Stimulated activated CD4-positive, alpha-beta T cell treated with anti-CD3 and anti-CD28 coated beads, Interleukin-1b, Interleukin-23, amount 100 ng/mL, for 24 hours (primary cell): ENCODE results near the gene DGKB.

Source experiments
- DNase-seq, 4 experiments: peaks; one replicate each; pipeline ENCODE4 v3.0.0-alpha.2; 2020; ENCODE audit warnings: low read depth in 4 of 4, low spot score in 1 of 4

The DGKB gene

GRCh38 chr7:14233076-14233867, 669.3 kb downstream of the DGKB start:
- DNase-seq, result no peak

GRCh38 chr7:14229047-14229446, 673.5 kb downstream of the DGKB start:
- no peak for DNase-seq

GRCh38 chr7:14228341-14228740, 674.2 kb downstream of the DGKB start:
- no peak for DNase-seq

DNA sequence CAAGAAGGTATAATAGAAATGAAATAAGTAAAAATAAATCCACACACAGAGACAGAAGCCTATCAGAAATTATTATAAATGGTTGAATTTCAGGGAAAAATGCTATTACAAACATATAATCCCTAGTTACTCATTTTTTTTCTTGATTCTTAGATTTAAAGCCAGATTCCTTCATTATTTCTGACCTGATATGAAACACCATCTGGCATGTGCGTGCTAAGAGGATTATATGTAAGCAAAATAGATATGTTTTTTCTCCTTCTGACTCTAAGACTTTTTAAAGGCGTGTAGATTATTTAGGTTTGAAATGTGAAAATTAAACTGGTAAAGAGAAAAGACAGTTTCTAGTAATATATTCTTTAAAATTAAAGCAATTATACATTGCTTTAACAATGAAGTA, 676.4 kb downstream of the DGKB start:
- DNase-seq, result no peak

DNA sequence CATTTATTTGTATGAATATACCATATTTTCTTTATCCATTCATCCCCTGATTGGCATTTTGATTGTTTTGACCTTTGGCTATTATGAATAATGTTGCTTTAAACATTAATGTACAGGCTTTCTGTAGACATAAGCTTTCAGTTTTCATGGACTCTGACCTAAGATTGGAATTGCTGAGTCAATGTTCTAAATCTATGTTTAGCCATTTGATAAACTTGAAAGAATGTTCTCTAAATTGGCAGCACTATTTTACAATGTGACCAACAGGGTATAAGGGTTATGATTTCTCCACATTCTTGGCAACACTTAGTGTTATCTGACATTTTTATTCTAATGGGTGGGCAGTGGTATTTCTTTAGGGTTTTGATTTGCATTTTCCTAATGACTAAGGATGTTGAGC, 683.4 kb downstream of the DGKB start:
- no peak for DNase-seq

DNA sequence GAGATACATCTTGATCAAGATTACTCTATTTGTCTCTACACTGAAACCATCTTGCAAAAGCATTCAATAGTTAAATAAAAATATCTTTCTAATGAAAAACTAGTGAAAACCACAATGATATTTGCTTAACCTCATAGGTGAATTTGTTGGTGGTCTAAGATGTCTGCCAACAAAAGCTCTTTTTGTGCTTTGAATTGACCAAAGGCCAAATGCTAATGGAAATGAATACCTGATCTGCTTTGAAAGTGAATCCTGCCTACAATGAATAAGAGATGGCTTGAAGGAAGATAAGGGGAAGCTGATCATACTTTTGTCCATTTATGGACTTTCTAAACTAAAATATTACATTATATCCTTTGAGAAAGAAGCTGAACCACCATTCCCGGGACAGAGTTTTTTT, 684.2 kb downstream of the DGKB start:
- no peak for DNase-seq

DNA sequence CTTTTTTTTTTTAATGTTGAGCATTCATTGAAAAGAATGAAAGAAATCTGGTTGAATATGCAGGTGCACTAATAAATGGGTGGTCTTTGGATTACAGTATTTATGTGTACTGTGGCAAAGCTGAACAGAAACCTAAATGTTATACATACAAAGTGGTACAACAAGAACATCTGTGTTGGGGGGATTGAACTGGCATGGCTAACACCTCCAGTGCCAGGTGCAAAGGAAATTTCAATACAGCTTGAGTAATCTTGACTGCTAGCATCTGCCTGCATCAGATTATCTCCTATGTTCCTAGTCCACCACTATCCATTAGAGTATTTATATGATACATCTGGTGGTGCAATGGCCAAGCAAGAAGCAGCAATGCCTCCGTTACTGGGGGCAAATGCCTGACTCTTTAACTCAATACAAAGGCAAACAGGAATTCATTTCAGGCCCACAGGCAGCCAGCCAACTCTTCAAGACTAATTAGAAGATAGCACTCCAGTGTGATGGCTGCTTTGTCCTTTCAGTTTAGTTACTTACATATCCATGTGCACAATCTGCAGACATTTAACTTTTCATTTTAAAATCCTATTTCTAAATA, 692.6 kb downstream of the DGKB start:
- no peak for DNase-seq

GRCh38 chr7:14207711-14208110, 694.8 kb downstream of the DGKB start:
- no peak for DNase-seq

DNA sequence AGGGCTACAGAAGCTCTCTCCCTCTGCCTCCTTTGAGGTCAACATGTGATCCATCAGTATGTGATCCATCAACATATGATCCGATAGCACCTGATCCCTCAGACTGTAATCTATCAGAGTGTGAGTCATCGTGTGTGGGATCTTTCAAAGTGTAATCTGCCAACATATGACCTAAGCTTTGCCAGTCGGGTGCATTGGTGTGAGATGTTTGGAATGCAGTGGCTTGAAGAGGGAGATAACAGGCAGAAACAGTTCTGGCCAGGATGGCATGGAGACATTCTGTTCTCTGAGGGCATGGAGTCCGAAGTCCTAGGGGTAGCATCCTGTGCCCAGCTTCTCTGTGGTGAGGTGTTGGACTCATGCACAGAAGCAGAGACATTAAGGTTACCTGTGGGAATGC, 695.4 kb downstream of the DGKB start:
- DNase-seq, result no peak

DNA sequence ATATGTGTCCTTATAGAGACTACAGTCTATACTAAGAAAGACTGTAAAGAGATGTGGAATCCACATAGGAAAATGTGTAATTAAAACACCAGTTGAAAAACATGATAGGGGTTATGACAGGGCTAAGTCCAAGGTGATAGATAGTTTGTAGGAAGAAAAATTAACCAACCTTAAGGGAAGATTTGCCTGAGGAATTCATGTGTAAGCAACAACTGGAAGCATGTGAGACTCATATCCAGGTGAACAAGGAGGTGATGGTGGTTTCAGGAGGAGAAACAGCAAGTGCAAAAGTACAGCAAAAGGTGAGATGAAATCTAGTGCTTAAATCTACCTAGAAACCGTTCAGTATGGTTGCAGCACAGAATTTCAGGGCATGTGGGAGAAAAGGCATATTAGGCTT, 696.4 kb downstream of the DGKB start:
- no peak for DNase-seq

- DNase-seq, result no peak
These were observed 701.2 kb downstream of the DGKB start for GRCh38 chr7:14201353-14201752.

DNA sequence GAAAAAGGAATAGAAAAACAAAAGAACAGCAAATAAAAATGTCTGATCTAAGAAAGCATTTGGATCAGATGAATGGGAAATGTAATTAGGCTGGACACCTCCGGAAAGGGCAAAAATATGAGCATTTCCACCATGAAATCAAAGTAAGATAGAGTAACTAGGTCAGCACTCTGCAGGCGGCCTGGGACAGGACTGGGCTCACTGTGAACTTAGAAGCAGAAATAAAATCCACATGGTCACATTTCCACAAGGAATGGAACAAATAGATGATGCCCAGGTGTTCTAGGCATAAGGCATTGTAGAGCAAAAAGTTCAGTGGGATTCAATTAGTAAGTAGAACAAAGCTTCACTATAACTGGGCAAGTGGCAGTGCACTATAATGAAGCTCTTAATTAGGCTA, 703.2 kb downstream of the DGKB start:
- DNase-seq, result no peak

- no peak for DNase-seq
These were observed 705.3 kb downstream of the DGKB start for GRCh38 chr7:14197280-14197679.

GRCh38 chr7:14196555-14196954, 706.0 kb downstream of the DGKB start:
- no peak for DNase-seq

DNA sequence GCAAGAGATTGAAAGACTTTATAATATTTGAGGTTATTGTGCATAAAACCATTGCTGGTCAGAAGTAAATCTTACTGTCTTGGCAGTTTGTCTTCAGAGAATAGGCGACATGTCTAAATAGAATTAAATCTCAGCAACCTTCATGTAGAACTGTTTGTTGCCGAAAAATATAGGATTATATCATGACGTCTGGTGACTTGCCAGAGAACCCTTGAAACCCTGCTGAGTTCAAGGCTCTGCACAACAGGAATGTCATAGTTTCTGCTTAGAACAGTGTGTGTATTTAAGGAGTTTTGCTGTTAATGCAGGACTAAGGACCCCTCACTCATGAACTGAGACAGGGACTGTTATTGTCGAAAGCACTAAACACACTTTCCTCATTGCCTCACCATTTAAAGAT, 706.7 kb downstream of the DGKB start:
- no peak for DNase-seq

DNA sequence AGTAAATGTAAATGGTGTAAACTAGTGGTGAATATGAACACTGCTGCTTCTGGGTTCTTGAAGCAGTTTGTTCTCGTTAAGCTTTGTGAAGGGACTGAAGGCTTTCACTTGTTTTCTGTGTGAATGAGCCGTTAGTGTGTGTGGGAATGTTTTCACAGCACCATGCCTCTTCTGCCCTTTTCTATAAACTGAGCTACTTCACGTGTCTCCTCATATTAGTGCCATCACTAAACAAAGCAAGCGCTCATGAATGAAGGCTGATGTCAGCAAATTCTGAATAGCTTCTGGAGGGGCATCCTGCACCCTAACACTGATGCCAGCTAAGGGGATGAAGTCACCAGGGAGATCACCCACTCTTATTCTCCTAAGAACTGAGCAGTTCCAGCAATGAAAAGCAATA, 707.5 kb downstream of the DGKB start:
- no peak for DNase-seq

- no peak for DNase-seq
These were observed 710.9 kb downstream of the DGKB start for GRCh38 chr7:14191686-14192098.

DNA sequence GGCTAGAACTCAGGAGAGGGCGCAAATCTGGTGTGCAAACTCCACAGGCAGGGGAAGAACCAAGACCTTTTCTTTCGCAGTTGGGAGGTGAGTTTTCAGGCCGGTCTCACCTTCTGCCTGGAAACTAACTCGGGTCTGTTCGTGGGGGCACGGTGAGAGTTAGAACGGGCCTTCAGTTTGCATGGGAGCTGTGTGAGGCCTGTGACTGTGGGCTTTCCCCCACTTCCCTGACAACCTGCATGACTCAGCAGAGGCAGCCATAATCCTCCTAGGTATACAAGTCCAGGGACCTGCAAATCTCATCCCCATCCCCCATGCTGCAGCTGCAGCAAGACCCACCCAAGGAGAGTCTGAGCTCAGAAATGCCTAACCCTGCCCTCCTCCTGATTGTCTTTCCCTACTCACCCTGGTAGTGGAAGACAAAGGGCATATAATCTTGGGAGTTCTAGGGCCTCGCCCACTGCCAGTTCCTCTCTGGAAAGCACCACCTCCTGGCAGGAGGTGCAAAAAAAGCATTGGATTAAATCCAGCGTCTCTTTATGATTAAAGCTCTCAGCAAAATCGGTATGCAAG, 718.2 kb downstream of the DGKB start:
- no peak for DNase-seq

GRCh38 chr7:14179781-14180180, 722.8 kb downstream of the DGKB start:
- no peak for DNase-seq

- no peak for DNase-seq
These were observed 724.7 kb downstream of the DGKB start for GRCh38 chr7:14177876-14178275.

GRCh38 chr7:14170872-14171271, 731.7 kb downstream of the DGKB start:
- DNase-seq, result no peak

GRCh38 chr7:14158111-14158510, 744.4 kb downstream of the DGKB start:
- no peak for DNase-seq

DNA sequence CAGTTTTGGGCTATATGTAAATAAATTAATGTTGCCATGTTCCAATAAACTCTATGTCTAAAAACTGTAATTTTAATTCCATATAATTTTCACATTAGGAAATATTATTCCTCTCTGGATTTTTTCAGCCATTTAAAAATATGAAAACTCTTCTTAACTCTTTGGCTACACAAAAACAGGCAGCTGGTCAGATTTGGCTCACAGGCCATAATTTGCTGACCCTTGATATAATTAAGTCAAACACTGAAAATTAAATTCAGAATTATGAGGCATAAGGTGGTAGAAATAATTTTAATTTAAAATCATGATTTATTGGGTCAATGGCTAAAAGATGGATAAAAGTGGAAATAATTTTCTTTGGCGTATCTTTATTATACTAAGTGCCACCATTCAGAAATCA, 746.1 kb downstream of the DGKB start:
- no peak for DNase-seq
